H9 (cell line): ENCODE measurements around the gene ZNF528. TPM values are rescaled to one million over a fixed set of nuclear protein-coding genes. Genes with fewer than 3 reads are reported as not detected.

ENCODE experiments used
- DNase-seq: peaks from one replicate; pipeline ENCODE4 v3.0.0-alpha.2; 2017
- H2AFZ ChIP-seq: one replicate; pipeline ENCODE4 v1.6.1; 2013; ENCODE audit warnings: mild to moderate bottlenecking, low read length, control low read depth, moderate library complexity
- H2AK5ac ChIP-seq: 2 replicates; pipeline ENCODE4 v1.6.1; 2013; ENCODE audit warnings: low read length, control low read depth, mixed read lengths; ENCODE audit not compliant: insufficient read length
- H2BK120ac ChIP-seq: one replicate; pipeline ENCODE4 v1.6.1; 2013; ENCODE audit warnings: low read depth, mild to moderate bottlenecking, low read length, control low read depth, inconsistent platforms; ENCODE audit not compliant: poor library complexity, severe bottlenecking
- H2BK12ac ChIP-seq: 2 replicates; pipeline ENCODE4 v1.6.1; 2013; ENCODE audit warnings: low read length, control low read depth, mixed read lengths, low read depth; ENCODE audit not compliant: insufficient read length
- H2BK15ac ChIP-seq: 2 replicates; pipeline ENCODE4 v1.6.1; 2013; ENCODE audit warnings: low read depth, low read length, control low read depth
- H2BK20ac ChIP-seq: one replicate; pipeline ENCODE4 v1.6.1; 2013; ENCODE audit warnings: low read depth, mild to moderate bottlenecking, low read length, control low read depth, inconsistent platforms; ENCODE audit not compliant: poor library complexity, severe bottlenecking
- H2BK5ac ChIP-seq: 2 replicates; pipeline ENCODE4 v1.6.1; 2013; ENCODE audit warnings: low read length, control low read depth, mixed read lengths; ENCODE audit not compliant: insufficient read length
- H3K14ac ChIP-seq: 2 replicates; pipeline ENCODE4 v1.6.1; 2013; ENCODE audit warnings: low read length, control low read depth; ENCODE audit not compliant: insufficient read depth
- H3K18ac ChIP-seq: 2 replicates; pipeline ENCODE4 v1.6.1; 2013; ENCODE audit warnings: low read depth, mild to moderate bottlenecking, mixed read lengths, low read length, control low read depth; ENCODE audit not compliant: insufficient read length
- H3K23ac ChIP-seq: 2 replicates; pipeline ENCODE4 v1.6.1; 2013; ENCODE audit warnings: low read length, control low read depth, mixed read lengths, low read depth; ENCODE audit not compliant: insufficient read length
- H3K23me2 ChIP-seq: 2 replicates; pipeline ENCODE4 v1.6.1; 2013; ENCODE audit warnings: low read depth, mild to moderate bottlenecking, mixed read lengths, low read length, control low read depth; ENCODE audit not compliant: insufficient read length, poor library complexity, severe bottlenecking
- H3K27ac ChIP-seq: 2 replicates; pipeline ENCODE4 v1.5.1; 2013; ENCODE audit warnings: low read length, control low read depth, mixed read lengths, low read depth; ENCODE audit not compliant: insufficient read length
- H3K27me3 ChIP-seq: 2 replicates; pipeline ENCODE4 v1.6.1; 2013; ENCODE audit warnings: low read length, control low read depth, inconsistent platforms; ENCODE audit not compliant: insufficient read depth
- H3K4ac ChIP-seq: 2 replicates; pipeline ENCODE4 v1.6.1; 2013; ENCODE audit warnings: low read depth, mild to moderate bottlenecking, control low read depth, inconsistent platforms, low read length, moderate library complexity
- H3K4me1 ChIP-seq: 2 replicates; pipeline ENCODE4 v1.6.1; 2013; ENCODE audit warnings: low read length, control low read depth, inconsistent platforms; ENCODE audit not compliant: insufficient read depth
- H3K4me2 ChIP-seq: 2 replicates; pipeline ENCODE4 v1.6.1; 2013; ENCODE audit warnings: low read length, control low read depth, mixed read lengths; ENCODE audit not compliant: insufficient read length, insufficient read depth
- H3K56ac ChIP-seq: 2 replicates; pipeline ENCODE4 v1.6.1; 2013; ENCODE audit warnings: low read depth, mild to moderate bottlenecking, mixed read lengths, low read length, control low read depth; ENCODE audit not compliant: insufficient read length
- H3K79me1 ChIP-seq: 2 replicates; pipeline ENCODE4 v1.6.1; 2013; ENCODE audit warnings: low read depth, mild to moderate bottlenecking, moderate library complexity, low read length, control low read depth, inconsistent platforms; ENCODE audit not compliant: insufficient read depth, poor library complexity, severe bottlenecking
- H3K79me2 ChIP-seq: 2 replicates; pipeline ENCODE4 v1.6.1; 2013; ENCODE audit warnings: low read length, control low read depth, inconsistent platforms; ENCODE audit not compliant: insufficient read depth
- H3K9ac ChIP-seq: 2 replicates; pipeline ENCODE4 v1.6.1; 2013; ENCODE audit warnings: low read length, control low read depth, mixed read lengths; ENCODE audit not compliant: insufficient read length; ENCODE audit errors: extremely low read depth
- H3K9me3 ChIP-seq: one replicate; pipeline ENCODE4 v1.6.1; 2013; ENCODE audit warnings: low read depth, low read length, inconsistent platforms; ENCODE audit not compliant: control insufficient read depth
- H3T11ph ChIP-seq: one replicate; pipeline ENCODE4 v1.6.1; 2013; ENCODE audit warnings: mild to moderate bottlenecking, low read length, control low read depth, inconsistent platforms
- H4K20me1 ChIP-seq: one replicate; pipeline ENCODE4 v1.6.1; 2013; ENCODE audit not compliant: control insufficient read depth, insufficient read length, insufficient read depth
- H4K5ac ChIP-seq: 2 replicates; pipeline ENCODE4 v1.6.1; 2013; ENCODE audit warnings: low read depth, mild to moderate bottlenecking, mixed read lengths, low read length, control low read depth; ENCODE audit not compliant: insufficient read length
- H4K8ac ChIP-seq: replicated peaks from 2 replicates; pipeline ENCODE4 v1.6.1; 2013; ENCODE audit warnings: low read length, control low read depth, mixed read lengths, low read depth; ENCODE audit not compliant: insufficient read length
- H4K91ac ChIP-seq: 2 replicates; pipeline ENCODE4 v1.6.1; 2013; ENCODE audit warnings: low read depth, mild to moderate bottlenecking, moderate library complexity, mixed read lengths, low read length, control low read depth; ENCODE audit not compliant: insufficient read length
- H3K27ac Mint-ChIP-seq, 3 experiments: 2 replicates in 2 of 3; 3 replicates in 1 of 3; pipeline ENCODE4 v1.8.0; 2020 to 2021; ENCODE audit warnings: mixed read lengths in 3 of 3, mild to moderate bottlenecking in 1 of 3, moderate library complexity in 1 of 3
- H3K27me3 Mint-ChIP-seq: 2 replicates; pipeline ENCODE4 v1.8.0; 2021; ENCODE audit warnings: low read depth, mild to moderate bottlenecking, moderate library complexity, mixed read lengths
- H3K36me3 Mint-ChIP-seq, 3 experiments: 2 replicates in 2 of 3; 3 replicates in 1 of 3; pipeline ENCODE4 v1.8.0; 2020 to 2021; ENCODE audit warnings: low read depth in 3 of 3, mixed read lengths in 3 of 3; ENCODE audit not compliant: insufficient read depth in 1 of 3
- H3K4me1 Mint-ChIP-seq, 2 experiments: 2 replicates each; pipeline ENCODE4 v1.8.0; 2020; ENCODE audit warnings: mixed read lengths in 2 of 2
- H3K4me3 Mint-ChIP-seq, 2 experiments: 2 replicates in 1 of 2; 3 replicates in 1 of 2; pipeline ENCODE4 v1.8.0; 2020 to 2021; ENCODE audit warnings: mild to moderate bottlenecking in 2 of 2, mixed read lengths in 2 of 2, moderate library complexity in 1 of 2
- H3K9me3 Mint-ChIP-seq, 2 experiments: 2 replicates in 1 of 2; 3 replicates in 1 of 2; pipeline ENCODE4 v1.8.0; 2020; ENCODE audit warnings: mild to moderate bottlenecking in 2 of 2, mixed read lengths in 2 of 2, moderate library complexity in 1 of 2
- WGBS: extraction: QIAGEN DNeasy Blood & Tissue Kit; methylation state at CpG from one replicate; pipeline ENCODE4 v1.1.7; 2013; ENCODE audit warnings: missing lambda C conversion rate, low lambda C conversion rate, mixed read lengths; ENCODE audit not compliant: insufficient read length; ENCODE audit errors: extremely low coverage; 5-methylcytosine and 5-hydroxymethylcytosine counted together
- total RNA-seq: library from RNA; stranded (reverse); gene quantifications from 2 replicates; pipeline ENCODE4 v1.2.1, GENCODE V29; 2021
- TF ChIP-seq, protein P1 (sequence below): fragments of 200-600 bp; sonication (generic); conservative IDR thresholded peaks from 3 replicates; pipeline ENCODE4 v1.8.0; 2021; ENCODE audit warnings: antibody characterized with exemption, mild to moderate bottlenecking

Gene ZNF528
- total RNA-seq, 1 experiment from 2014 or later = 0.81 TPM

DNA sequence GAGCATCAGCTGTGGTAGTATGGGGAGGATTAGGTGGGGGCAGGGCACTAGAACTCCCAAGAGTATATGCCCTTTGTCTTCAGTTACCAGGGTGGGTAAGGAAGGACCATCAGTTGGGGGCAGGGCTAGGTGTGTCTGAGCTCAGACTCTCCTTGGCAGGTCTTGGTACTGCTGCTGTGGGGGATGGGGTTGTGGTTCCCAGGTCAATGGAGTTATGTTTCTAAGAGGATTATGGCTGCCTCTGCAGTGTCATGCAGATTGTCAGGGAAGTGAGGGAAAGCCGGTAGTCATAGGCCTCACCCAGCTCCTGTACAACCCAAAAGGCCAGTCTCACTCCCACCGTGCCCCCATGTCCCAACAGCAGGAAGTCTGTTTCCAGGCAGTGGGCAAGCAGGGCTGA is 46.9 kb downstream of the ZNF528 start:
- H3K4me1 Mint-ChIP-seq = peaks cover 0 to 2% of the 10 kb centered on the region in 2 experiments; a peak in 1 of 4 replicates
- no CpG with 5 or more reads among the region's 2 CpGs for WGBS

More for the DNA sequence above, 46.9 kb downstream of the ZNF528 start:
- H3K23ac ChIP-seq = no peak overlapping the region
- H3K9me3 Mint-ChIP-seq = peaks cover 86 to 88% of the 10 kb centered on the region in 2 experiments
- H4K91ac ChIP-seq = no peak overlapping the region
- H2AK5ac ChIP-seq = no peak overlapping the region
- no peak overlapping the region for H3K56ac ChIP-seq
- no peak overlapping the region for H2BK120ac ChIP-seq
- peaks cover 34% of the 10 kb centered on the region for H3K9me3 ChIP-seq
- H3K4me1 ChIP-seq = no peaks in the 10 kb centered on the region
- TF ChIP-seq, protein P1, sequence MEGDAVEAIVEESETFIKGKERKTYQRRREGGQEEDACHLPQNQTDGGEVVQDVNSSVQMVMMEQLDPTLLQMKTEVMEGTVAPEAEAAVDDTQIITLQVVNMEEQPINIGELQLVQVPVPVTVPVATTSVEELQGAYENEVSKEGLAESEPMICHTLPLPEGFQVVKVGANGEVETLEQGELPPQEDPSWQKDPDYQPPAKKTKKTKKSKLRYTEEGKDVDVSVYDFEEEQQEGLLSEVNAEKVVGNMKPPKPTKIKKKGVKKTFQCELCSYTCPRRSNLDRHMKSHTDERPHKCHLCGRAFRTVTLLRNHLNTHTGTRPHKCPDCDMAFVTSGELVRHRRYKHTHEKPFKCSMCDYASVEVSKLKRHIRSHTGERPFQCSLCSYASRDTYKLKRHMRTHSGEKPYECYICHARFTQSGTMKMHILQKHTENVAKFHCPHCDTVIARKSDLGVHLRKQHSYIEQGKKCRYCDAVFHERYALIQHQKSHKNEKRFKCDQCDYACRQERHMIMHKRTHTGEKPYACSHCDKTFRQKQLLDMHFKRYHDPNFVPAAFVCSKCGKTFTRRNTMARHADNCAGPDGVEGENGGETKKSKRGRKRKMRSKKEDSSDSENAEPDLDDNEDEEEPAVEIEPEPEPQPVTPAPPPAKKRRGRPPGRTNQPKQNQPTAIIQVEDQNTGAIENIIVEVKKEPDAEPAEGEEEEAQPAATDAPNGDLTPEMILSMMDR = no peak
- no peak overlapping the region for H3K27ac ChIP-seq
- no peak for DNase-seq
- H3K23me2 ChIP-seq = no peaks in the 10 kb centered on the region
- no peaks in the 10 kb centered on the region for H3K79me2 ChIP-seq
- H3K4ac ChIP-seq = no peak overlapping the region
- no peak overlapping the region for H3K4me3 Mint-ChIP-seq
- peaks cover 9 to 37% (median 11%) of the 10 kb centered on the region in 3 experiments; a peak in 6 of 7 replicates for H3K36me3 Mint-ChIP-seq
- no peak overlapping the region for H4K8ac ChIP-seq
- no peak overlapping the region for H3K9ac ChIP-seq
- no peaks in the 10 kb centered on the region for H3K27me3 ChIP-seq
- no peak overlapping the region for H3K4me2 ChIP-seq
- no peaks in the 10 kb centered on the region for H4K20me1 ChIP-seq
- no peak overlapping the region; a peak in 1 of 7 replicates for H3K27ac Mint-ChIP-seq
- no peak overlapping the region for H3K18ac ChIP-seq
- H2BK15ac ChIP-seq = no peak overlapping the region
- no peak overlapping the region for H4K5ac ChIP-seq
- no peaks in the 10 kb centered on the region; the same call in 1 of the 2 replicates for H3K27me3 Mint-ChIP-seq
- no peak overlapping the region for H2BK5ac ChIP-seq
- no peak overlapping the region for H2AFZ ChIP-seq
- no peak overlapping the region for H3K14ac ChIP-seq
- H3K79me1 ChIP-seq = no peaks in the 10 kb centered on the region
- no peak overlapping the region for H2BK20ac ChIP-seq
- no peak overlapping the region for H3T11ph ChIP-seq
- no peak overlapping the region for H2BK12ac ChIP-seq
